CD4-positive, CD25-positive, alpha-beta regulatory T cell (primary cell): ENCODE results near the gene PDZD7. TPM values are rescaled to one million over a fixed set of nuclear protein-coding genes. Genes with fewer than 3 reads are reported as not detected.
A peak's percentile ranks its signal among the peaks of the same experiment; 100 is the strongest.
"Not testable (repeated sequence)": the region's sequence is repeated elsewhere in the genome, so short reads cannot be mapped to it uniquely, and the experiment has no call there.

ENCODE experiments used
- ATAC-seq, 2 donors: fragments of 150-1000 bp; cut with Tn5 transposase; one replicate each; pipeline ENCODE4 v1.10.0; 2021; ENCODE audit warnings: low read depth in 2 of 2, moderate number of reproducible peaks in 2 of 2, moderate library complexity in 1 of 2
- DNase-seq, 3 donors: peaks; one replicate each; pipeline versions ENCODE4 v3.0.0 to v3.0.0-alpha.2; 2012 to 2022; ENCODE audit warnings: mixed read lengths in 1 of 3
- H3K27ac ChIP-seq: one replicate; pipeline ENCODE4 v1.7.0; 2013; ENCODE audit warnings: mild to moderate bottlenecking, low read length; ENCODE audit not compliant: insufficient read depth, poor library complexity, severe bottlenecking
- H3K27me3 ChIP-seq: one replicate; pipeline ENCODE4 v1.7.0; 2013; ENCODE audit warnings: low read length; ENCODE audit not compliant: control insufficient read depth, insufficient read depth
- H3K36me3 ChIP-seq: one replicate; pipeline ENCODE4 v1.7.0; 2013; ENCODE audit warnings: mild to moderate bottlenecking, low read length, moderate library complexity; ENCODE audit not compliant: control insufficient read depth, insufficient read depth
- H3K4me1 ChIP-seq: 2 replicates; pipeline ENCODE4 v1.7.0; 2013; ENCODE audit warnings: mild to moderate bottlenecking, low read length; ENCODE audit not compliant: insufficient read depth, control insufficient read depth, poor library complexity, severe bottlenecking
- H3K4me3 ChIP-seq: one replicate; pipeline ENCODE4 v1.7.0; 2013; ENCODE audit warnings: low read depth, mild to moderate bottlenecking, low read length, moderate library complexity
- H3K9me3 ChIP-seq, 2 experiments: 1 replicate in 1 of 2; 2 replicates in 1 of 2; pipeline ENCODE4 v1.7.0; 2013; ENCODE audit warnings: low read length in 2 of 2, mild to moderate bottlenecking in 1 of 2, moderate library complexity in 1 of 2; ENCODE audit not compliant: control insufficient read depth in 2 of 2
- H3K27ac Mint-ChIP-seq, 3 donors: one replicate each; pipeline ENCODE4 v1.8.0; 2020 to 2022; ENCODE audit warnings: mild to moderate bottlenecking in 3 of 3, mixed read lengths in 3 of 3, moderate library complexity in 2 of 3
- H3K27me3 Mint-ChIP-seq: one replicate; pipeline ENCODE4 v1.8.0; 2022; ENCODE audit warnings: mild to moderate bottlenecking, mixed read lengths
- H3K36me3 Mint-ChIP-seq: one replicate; pipeline ENCODE4 v1.8.0; 2020; ENCODE audit warnings: mixed read lengths
- H3K4me1 Mint-ChIP-seq, 4 donors: one replicate each; pipeline ENCODE4 v1.8.0; 2020 to 2022; ENCODE audit warnings: mixed read lengths in 4 of 4, mild to moderate bottlenecking in 1 of 4
- H3K4me3 Mint-ChIP-seq, 4 donors: one replicate each; pipeline ENCODE4 v1.8.0; 2020 to 2022; ENCODE audit warnings: mild to moderate bottlenecking in 4 of 4, mixed read lengths in 4 of 4, moderate library complexity in 3 of 4
- H3K9me3 Mint-ChIP-seq, 7 donors: one replicate each; pipeline ENCODE4 v1.8.0; 2020 to 2022; ENCODE audit warnings: mixed read lengths in 7 of 7, mild to moderate bottlenecking in 3 of 7, moderate library complexity in 2 of 7
- polyA plus RNA-seq, 4 donors: library from polyadenylated mRNA; unstranded; fragments of 300-500 nt; fragmentation: Illumina TruSeq; gene quantifications; one replicate each; pipeline ENCODE4 v1.2.3, GENCODE V29; 2021
- total RNA-seq: library from RNA; stranded (reverse); gene quantifications from one replicate; pipeline ENCODE4 v1.2.3, GENCODE V29; 2022

Gene PDZD7
- total and polyA plus RNA-seq, 5 donors from 2014 or later = 0.59 to 3.5 (median 0.78) TPM

DNA sequence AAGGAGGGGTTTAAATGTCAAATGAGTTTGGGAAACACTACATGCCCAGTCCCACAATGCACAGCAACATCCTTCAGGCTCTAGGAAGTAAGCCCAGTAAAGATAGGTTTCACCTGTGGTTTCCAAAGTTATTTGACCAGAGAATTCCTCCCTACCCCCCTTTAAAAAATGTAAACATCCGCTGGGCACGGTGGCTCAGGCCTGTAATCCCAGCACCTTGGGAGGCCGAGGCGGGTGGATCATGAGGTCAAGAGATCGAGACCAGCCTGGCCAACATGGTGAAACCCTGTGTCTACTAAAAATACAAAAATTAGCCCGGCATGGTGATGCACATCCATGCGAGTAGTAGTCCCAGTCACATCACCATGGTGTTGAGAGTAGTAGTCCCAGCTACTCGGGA lies 55.5 kb downstream of the PDZD7 start:
- peaks cover 13% of the 10 kb centered on the region for H3K36me3 Mint-ChIP-seq
- H3K4me3 Mint-ChIP-seq, H3K9me3 ChIP-seq, H3K36me3 ChIP-seq, H3K27me3 Mint-ChIP-seq, H3K4me1 ChIP-seq, H3K4me3 ChIP-seq, H3K9me3 Mint-ChIP-seq, H3K27ac ChIP-seq, H3K27ac Mint-ChIP-seq, ATAC-seq, DNase-seq, H3K4me1 Mint-ChIP-seq, H3K27me3 ChIP-seq: not testable (repeated sequence)

- Histone ChIP-seq H3K4me1 (peaks cover 13% of the 10 kb centered on the region), H3K27me3 (no peaks in the 10 kb centered on the region), H3K9me3 (no peaks in the 10 kb centered on the region), H3K36me3 (no peaks in the 10 kb centered on the region), H3K4me3 (no peak overlapping the region), H3K27ac (no peak overlapping the region)
- no peak for ATAC-seq
- no peak for DNase-seq
- no peaks in the 10 kb centered on the region for H3K9me3 Mint-ChIP-seq
- H3K4me3 Mint-ChIP-seq = peak overlapping the region in 1 of 4 donors; percentile 74
- peaks cover 9% of the 10 kb centered on the region for H3K27me3 Mint-ChIP-seq
- peaks cover 0 to 23% (median 7%) of the 10 kb centered on the region in 4 donors for H3K4me1 Mint-ChIP-seq
- peaks cover 6% of the 10 kb centered on the region for H3K36me3 Mint-ChIP-seq
- no peak overlapping the region for H3K27ac Mint-ChIP-seq
Measured at GRCh38 chr10:100972904-100973535, 57.9 kb downstream of the PDZD7 start.

DNA sequence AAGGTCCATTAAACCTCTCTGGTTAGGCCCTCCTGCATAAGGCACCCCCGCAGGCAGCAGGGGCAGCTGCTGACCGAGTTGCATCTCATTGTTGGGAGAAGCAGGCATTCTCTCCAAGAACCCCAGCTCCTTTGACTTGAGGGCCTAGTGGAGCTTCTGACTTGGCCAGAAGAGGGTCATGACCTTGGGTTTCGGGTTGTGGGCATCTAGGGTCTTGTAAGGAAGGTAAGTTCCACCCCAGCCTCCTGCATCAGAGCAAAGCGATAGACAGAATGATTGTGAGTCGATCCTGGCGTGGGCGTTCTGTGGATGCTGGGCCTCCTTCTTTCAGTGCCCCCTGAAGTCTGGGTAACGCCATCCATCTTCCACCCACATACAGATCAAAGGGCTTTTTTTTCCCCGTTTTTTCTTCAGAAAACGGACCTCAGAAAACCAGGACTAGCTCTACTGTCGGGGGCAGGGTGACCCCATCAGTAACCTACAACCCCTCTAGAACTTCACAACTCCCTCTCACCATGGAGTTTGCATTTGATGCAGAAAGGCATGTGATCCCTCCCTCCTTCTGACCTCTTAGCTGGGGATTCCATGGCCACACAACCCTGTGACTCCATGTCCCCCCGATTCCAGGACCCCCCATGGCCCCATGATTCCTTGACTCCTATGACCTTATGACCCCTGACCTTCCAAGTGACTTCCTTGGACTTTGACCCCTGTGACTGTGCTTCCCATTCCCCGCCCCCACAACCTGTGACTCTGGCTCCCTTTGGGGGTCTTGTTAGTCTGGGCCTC lies 58.6 kb downstream of the PDZD7 start:
- peaks cover 0 to 23% (median 7%) of the 10 kb centered on the region in 4 donors for H3K4me1 Mint-ChIP-seq
- H3K9me3 Mint-ChIP-seq = no peaks in the 10 kb centered on the region
- DNase-seq (no peak), ATAC-seq (no peak)
- Histone ChIP-seq H3K36me3 (no peaks in the 10 kb centered on the region), H3K27me3 (no peaks in the 10 kb centered on the region), H3K4me1 (peaks cover 13% of the 10 kb centered on the region), H3K9me3 (no peaks in the 10 kb centered on the region), H3K27ac (no peak overlapping the region), H3K4me3 (no peak overlapping the region)
- peaks cover 6% of the 10 kb centered on the region for H3K36me3 Mint-ChIP-seq
- peaks cover 13% of the 10 kb centered on the region for H3K27me3 Mint-ChIP-seq
- no peak overlapping the region for H3K27ac Mint-ChIP-seq
- H3K4me3 Mint-ChIP-seq = peak overlapping the region in 1 of 4 donors; percentile 74

DNA sequence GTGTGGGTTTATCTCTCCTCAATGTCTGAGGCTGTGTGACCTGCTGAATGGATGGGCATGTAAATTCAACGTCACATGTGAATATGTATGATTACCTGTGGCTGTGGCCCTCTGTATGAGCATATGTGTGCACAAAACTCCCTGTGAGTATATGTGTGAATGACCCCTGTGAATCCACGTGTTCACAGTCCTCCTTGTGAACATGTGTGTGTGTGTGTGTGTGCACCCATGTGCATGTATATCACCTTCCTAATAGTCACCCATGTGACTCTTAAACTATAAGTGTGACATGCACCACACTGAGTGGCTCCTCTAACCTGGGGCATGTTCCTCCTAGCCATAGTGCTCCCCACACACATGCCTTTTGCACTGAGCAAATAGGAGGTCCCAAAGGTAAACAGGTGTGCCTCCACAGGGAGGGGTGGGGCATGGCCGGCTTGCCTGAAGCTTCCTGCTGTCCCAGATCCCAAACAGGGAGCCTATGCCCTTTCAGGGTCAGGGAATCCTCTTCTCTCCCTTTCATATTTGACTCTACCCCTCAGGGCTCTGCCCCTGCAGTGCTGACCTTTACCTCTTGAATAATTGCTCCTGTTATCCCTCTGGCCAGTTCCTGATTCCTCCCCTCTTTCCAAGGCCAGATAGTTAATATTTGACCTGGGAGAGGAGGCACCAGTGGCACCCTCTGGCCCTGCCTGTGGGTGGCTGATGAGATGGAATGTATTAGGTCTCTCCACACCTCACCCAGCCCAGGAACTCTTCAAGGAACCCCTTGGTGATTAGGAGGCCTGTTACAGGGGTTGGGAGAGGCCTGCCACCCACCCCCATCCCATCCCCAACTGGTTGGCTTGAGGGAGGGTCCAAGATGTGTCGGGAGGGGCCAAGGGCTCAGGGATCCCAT lies 59.8 kb downstream of the PDZD7 start:
- ATAC-seq (no peak), DNase-seq (no peak)
- Mint-ChIP-seq H3K27me3 (peaks cover 13% of the 10 kb centered on the region), H3K36me3 (no peaks in the 10 kb centered on the region), H3K4me3 (peak overlapping the region; percentile 62 to 75 (median 66)), H3K4me1 (peaks cover 0 to 23% (median 7%) of the 10 kb centered on the region in 4 donors), H3K9me3 (no peaks in the 10 kb centered on the region), H3K27ac (peak overlapping the region in 1 of 3 donors; percentile 16)
- Histone ChIP-seq H3K4me1 (peaks cover 13% of the 10 kb centered on the region), H3K4me3 (no peak overlapping the region), H3K36me3 (no peaks in the 10 kb centered on the region), H3K27me3 (no peaks in the 10 kb centered on the region), H3K9me3 (no peaks in the 10 kb centered on the region), H3K27ac (no peak overlapping the region)

- Histone ChIP-seq H3K36me3 (no peaks in the 10 kb centered on the region), H3K27ac (no peak overlapping the region), H3K4me1 (peaks cover 13% of the 10 kb centered on the region), H3K4me3 (no peak overlapping the region), H3K9me3 (no peaks in the 10 kb centered on the region), H3K27me3 (no peaks in the 10 kb centered on the region)
- ATAC-seq (no peak), DNase-seq (peak in 1 of 3 donors; percentile 17)
- Mint-ChIP-seq H3K27me3 (peaks cover 13% of the 10 kb centered on the region), H3K27ac (peak overlapping the region in 1 of 3 donors; percentile 16), H3K36me3 (peaks cover 6% of the 10 kb centered on the region), H3K4me1 (peaks cover 0 to 23% (median 7%) of the 10 kb centered on the region in 4 donors), H3K9me3 (no peaks in the 10 kb centered on the region), H3K4me3 (peak overlapping the region; percentile 62 to 80 (median 66))
Measured at GRCh38 chr10:100970076-100970913, 60.6 kb downstream of the PDZD7 start.

GRCh38 chr10:100969187-100970075 lies 61.5 kb downstream of the PDZD7 start, which contains the start of gene SEMA4G:
SEMA4G (plus strand) TSS chr10:100969504; CDS start chr10:100972913, 3,409 bp downstream.
- no peaks in the 10 kb centered on the region for H3K36me3 ChIP-seq
- H3K4me1 ChIP-seq = peaks cover 13% of the 10 kb centered on the region
- ATAC-seq (peak; percentile 60 to 66), DNase-seq (peak; percentile 25 to 48 (median 35))
- no peak within 1 kb of the TSS for H3K4me3 ChIP-seq
- H3K9me3 ChIP-seq = no peaks in the 10 kb centered on the region
- no peaks in the 10 kb centered on the region for H3K9me3 Mint-ChIP-seq
- no peaks in the 10 kb centered on the region for H3K27me3 ChIP-seq
- no peak within 1 kb of the TSS for H3K27ac ChIP-seq
- H3K27me3 Mint-ChIP-seq = peaks cover 13% of the 10 kb centered on the region
- H3K27ac Mint-ChIP-seq = peak within 1 kb of the TSS in 2 of 3 donors; percentile 16 to 94
- H3K36me3 Mint-ChIP-seq = peaks cover 6% of the 10 kb centered on the region
- H3K4me1 Mint-ChIP-seq = peaks cover 0 to 23% (median 7%) of the 10 kb centered on the region in 4 donors
- peak within 1 kb of the TSS; percentile 67 to 80 (median 70) for H3K4me3 Mint-ChIP-seq
